Measurements from ENCODE around the gene XRRA1. TPM values are rescaled to one million over a fixed set of nuclear protein-coding genes. Genes with fewer than 3 reads are reported as not detected.

The XRRA1 gene
- total and polyA plus RNA-seq, 8 donors = 2.4 to 22.5 (median 8.3) TPM

GRCh38 chr11:74840486-74840885, 108.4 kb downstream of the XRRA1 start:
- FAIRE-seq = no peak
- H3K4me1 ChIP-seq = no peaks in the 10 kb centered on the region
- DNase-seq = no peak
- TF ChIP-seq, protein P1, sequence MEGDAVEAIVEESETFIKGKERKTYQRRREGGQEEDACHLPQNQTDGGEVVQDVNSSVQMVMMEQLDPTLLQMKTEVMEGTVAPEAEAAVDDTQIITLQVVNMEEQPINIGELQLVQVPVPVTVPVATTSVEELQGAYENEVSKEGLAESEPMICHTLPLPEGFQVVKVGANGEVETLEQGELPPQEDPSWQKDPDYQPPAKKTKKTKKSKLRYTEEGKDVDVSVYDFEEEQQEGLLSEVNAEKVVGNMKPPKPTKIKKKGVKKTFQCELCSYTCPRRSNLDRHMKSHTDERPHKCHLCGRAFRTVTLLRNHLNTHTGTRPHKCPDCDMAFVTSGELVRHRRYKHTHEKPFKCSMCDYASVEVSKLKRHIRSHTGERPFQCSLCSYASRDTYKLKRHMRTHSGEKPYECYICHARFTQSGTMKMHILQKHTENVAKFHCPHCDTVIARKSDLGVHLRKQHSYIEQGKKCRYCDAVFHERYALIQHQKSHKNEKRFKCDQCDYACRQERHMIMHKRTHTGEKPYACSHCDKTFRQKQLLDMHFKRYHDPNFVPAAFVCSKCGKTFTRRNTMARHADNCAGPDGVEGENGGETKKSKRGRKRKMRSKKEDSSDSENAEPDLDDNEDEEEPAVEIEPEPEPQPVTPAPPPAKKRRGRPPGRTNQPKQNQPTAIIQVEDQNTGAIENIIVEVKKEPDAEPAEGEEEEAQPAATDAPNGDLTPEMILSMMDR (IDR thresholded peaks at IDR 0.05) = no peak
- no peaks in the 10 kb centered on the region for H3K27me3 ChIP-seq
- WGBS, 2 donors = 64 to 72% methylated on average over 2 of the region's 2 CpGs
- H3K4me3 ChIP-seq = no peak overlapping the region
- intact Hi-C loops (cut with DNase I) = no loop called here
- no peak for ATAC-seq
- H3K27ac ChIP-seq = no peak overlapping the region
- peaks cover 0 to 52% (median 11%) of the 10 kb centered on the region in 3 donors for H3K36me3 ChIP-seq
- H3K9me3 ChIP-seq = no peaks in the 10 kb centered on the region

GRCh38 chr11:74839971-74840370, 108.9 kb downstream of the XRRA1 start:
- Histone ChIP-seq H3K27me3 (no peaks in the 10 kb centered on the region), H3K4me1 (no peaks in the 10 kb centered on the region), H3K27ac (no peak overlapping the region), H3K36me3 (peaks cover 0 to 52% (median 15%) of the 10 kb centered on the region in 3 donors), H3K4me3 (no peak overlapping the region), H3K9me3 (no peaks in the 10 kb centered on the region)
- TF ChIP-seq, protein P1 (IDR thresholded peaks at IDR 0.05) = no peak
- intact Hi-C loops (cut with DNase I) = no loop called here
- 81 to 90% methylated on average over 2 of the region's 2 CpGs for WGBS, 2 donors
- ATAC-seq (no peak), FAIRE-seq (no peak), DNase-seq (no peak)

DNA sequence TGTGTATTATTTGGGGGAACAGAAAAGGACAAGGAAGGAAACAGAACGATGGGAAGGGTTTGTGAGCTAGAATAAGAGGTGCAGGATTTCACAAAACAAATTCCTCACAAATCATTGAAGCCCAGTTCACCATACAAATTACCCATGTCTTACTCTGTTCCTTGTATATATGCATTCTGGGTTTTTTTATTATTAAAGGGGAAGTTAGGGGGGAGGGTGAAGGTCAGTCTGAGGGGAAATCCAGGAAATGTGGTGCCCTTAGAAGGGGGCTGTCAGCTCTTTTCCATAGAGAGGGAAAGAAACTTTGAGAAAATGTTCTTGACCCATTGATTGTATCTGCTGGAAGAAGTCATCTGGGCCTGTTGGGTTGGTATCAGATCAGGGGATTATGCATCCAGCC, 109.4 kb downstream of the XRRA1 start:
- Histone ChIP-seq H3K27me3 (no peaks in the 10 kb centered on the region), H3K4me3 (no peak overlapping the region), H3K4me1 (no peaks in the 10 kb centered on the region), H3K27ac (no peak overlapping the region), H3K9me3 (no peaks in the 10 kb centered on the region), H3K36me3 (peaks cover 0 to 50% (median 15%) of the 10 kb centered on the region in 3 donors)
- ATAC-seq = no peak
- TF ChIP-seq, protein P1 (IDR thresholded peaks at IDR 0.05) = no peak
- no peak for DNase-seq
- whole genome bisulfite sequencing, 2 donors = 81 to 86% methylated on average over 1 of the region's 1 CpG
- no peak for FAIRE-seq
- intact Hi-C loops (cut with DNase I) = no loop called here

GRCh38 chr11:74838188-74838587, 110.7 kb downstream of the XRRA1 start:
- ATAC-seq (no peak), FAIRE-seq (no peak), DNase-seq (no peak)
- H3K4me3 ChIP-seq = no peak overlapping the region
- no peaks in the 10 kb centered on the region for H3K27me3 ChIP-seq
- no peak overlapping the region for H3K27ac ChIP-seq
- WGBS, 2 donors = 96 to 97% methylated on average over 1 of the region's 1 CpG
- peaks cover 0 to 45% (median 15%) of the 10 kb centered on the region in 3 donors for H3K36me3 ChIP-seq
- TF ChIP-seq, protein P1 (IDR thresholded peaks at IDR 0.05) = no peak
- no peaks in the 10 kb centered on the region for H3K4me1 ChIP-seq
- H3K9me3 ChIP-seq = no peaks in the 10 kb centered on the region
- intact Hi-C loops (cut with DNase I) = no loop called here

DNA sequence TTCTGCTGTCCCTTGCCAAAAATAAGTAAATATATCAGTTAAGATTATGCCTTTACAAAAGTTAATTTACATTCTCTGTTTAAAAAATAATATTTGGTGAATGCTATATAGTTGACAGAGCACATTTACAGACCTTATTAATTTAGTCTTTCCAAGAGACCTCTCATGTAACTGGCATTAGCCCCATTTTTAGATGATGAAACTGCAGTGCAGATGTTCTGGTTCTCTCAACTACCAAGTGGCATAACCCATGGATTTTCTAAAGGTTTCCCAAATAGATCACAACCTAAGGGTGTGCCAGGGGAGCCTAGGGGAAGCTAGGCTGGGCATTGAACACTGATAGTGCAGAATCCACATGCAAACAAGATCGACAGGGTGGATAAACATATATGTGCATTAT, 111.7 kb downstream of the XRRA1 start:
- Histone ChIP-seq H3K4me3 (no peak overlapping the region), H3K36me3 (peaks cover 0 to 36% (median 15%) of the 10 kb centered on the region in 3 donors), H3K4me1 (no peaks in the 10 kb centered on the region), H3K27me3 (no peaks in the 10 kb centered on the region), H3K27ac (no peak overlapping the region), H3K9me3 (no peaks in the 10 kb centered on the region)
- intact Hi-C loops (cut with DNase I) = no loop called here
- FAIRE-seq (no peak), ATAC-seq (no peak), DNase-seq (no peak)
- TF ChIP-seq, protein P1 (IDR thresholded peaks at IDR 0.05) = no peak
- WGBS, 2 donors = 95 to 100% methylated on average over 1 of the region's 1 CpG
